Measurements from ENCODE around the gene LITAF. TPM values are rescaled to one million over a fixed set of nuclear protein-coding genes. Genes with fewer than 3 reads are reported as not detected.

The LITAF gene
- total and polyA plus RNA-seq, 2 of the 4 experiments (the other 2 are of a cell fraction): 113 to 206 TPM

GRCh38 chr16:11625769-11626168, 39.0 kb upstream of the LITAF start (continued):
- TF ChIP-seq CEBPB (IDR thresholded peaks at IDR 0.05; ENCODE audit: low read depth, low read length) (no peak), MAZ (IDR thresholded peaks at IDR 0.05; ENCODE audit: borderline replicate concordance, low read depth, low read length) (no peak)

DNA sequence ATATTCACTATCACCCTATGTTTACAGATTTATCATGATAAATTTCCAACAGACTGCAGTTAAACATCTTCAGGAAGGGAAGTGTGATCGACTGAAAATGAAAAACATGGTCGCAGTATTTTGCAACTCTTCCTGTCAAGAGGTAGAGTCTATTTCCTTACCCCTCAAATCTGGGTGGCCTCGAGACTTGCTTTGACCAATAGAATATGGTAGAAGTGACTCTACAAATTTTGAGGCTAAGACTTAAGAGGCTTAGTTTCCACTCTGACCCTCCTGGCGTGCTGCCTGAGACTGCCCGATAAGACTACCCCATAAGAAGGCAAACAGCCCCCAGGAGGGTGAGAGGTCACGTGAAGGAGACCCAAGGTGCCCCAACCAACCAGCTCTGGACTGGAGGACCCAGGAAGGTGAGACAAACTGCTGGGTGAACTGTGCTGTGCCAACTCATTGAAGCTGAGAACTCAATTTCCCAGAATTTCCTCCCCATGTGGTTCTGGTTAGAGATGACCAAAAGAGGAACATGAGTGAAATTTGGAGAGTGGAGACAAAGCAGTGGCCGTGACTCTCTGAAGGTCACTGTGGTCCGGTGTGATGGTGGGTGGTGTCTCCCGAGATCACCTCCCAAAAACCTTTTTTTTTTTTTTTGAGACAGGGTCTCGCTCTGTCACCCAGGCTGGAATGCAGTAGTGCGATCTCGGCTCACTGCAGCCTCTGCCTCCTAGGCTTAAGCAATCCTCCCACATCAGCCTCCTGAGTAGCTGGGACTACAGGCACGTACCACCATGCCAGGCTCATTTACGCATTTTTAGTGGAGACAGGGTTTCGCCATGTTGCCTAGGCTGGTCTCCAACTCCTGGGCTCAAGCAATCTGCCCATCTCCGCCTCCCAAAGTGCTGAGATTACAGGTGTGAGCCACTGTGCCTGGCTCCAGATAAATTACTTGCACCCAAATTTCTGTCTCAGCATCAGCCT, 38.2 kb upstream of the LITAF start:
- ATAC-seq (ENCODE audit: low read depth) (no peak), DNase-seq (no peak)
- Histone ChIP-seq H2AK5ac (ENCODE audit: low read depth, low read length) (peak overlapping the region; percentile 63; the same call in 1 of the 2 replicates), H4K8ac (ENCODE audit: low read depth in 2 of 2, low read length in 2 of 2) (peak overlapping the region in 1 of 2 experiments; percentile 27; a peak in 1 of 4 replicates), H2AK9ac (replicated peaks; ENCODE audit: low read depth, low read length, poor library complexity) (peak overlapping the region; percentile 80), H2BK120ac (ENCODE audit: low read depth, low read length) (peak overlapping the region; percentile 71), H3K4me2 (ENCODE audit: low read depth, low read length) (no peak overlapping the region), H3K36me3 (ENCODE audit: control insufficient read depth, insufficient read depth, low read length) (no peaks in the 10 kb centered on the region), H3K79me1 (ENCODE audit: low read depth in 1 of 2, low read length in 2 of 2) (no peaks in the 10 kb centered on the region), H3K18ac (ENCODE audit: low read depth, low read length) (no peak overlapping the region), H3K4ac (ENCODE audit: low read depth, low read length) (peak overlapping the region; percentile 68; the same call in 1 of the 2 replicates), H3K27me3 (ENCODE audit: control insufficient read depth, insufficient read depth, low read length) (no peaks in the 10 kb centered on the region), H4K20me1 (ENCODE audit: insufficient read depth, low read length) (no peaks in the 10 kb centered on the region), H3K9me1 (ENCODE audit: insufficient read depth, low read length) (peaks cover 4% of the 10 kb centered on the region), H3K23ac (ENCODE audit: low read depth, low read length) (no peak overlapping the region), H2BK15ac (ENCODE audit: low read depth, low read length) (peak overlapping the region; percentile 71; the same call in 2 of the 3 replicates), H3K9ac (ENCODE audit: low read depth, low read length) (no peak overlapping the region), H4K91ac (ENCODE audit: insufficient read depth, low read depth, low read length) (no peak overlapping the region), H4K5ac (ENCODE audit: low read depth, low read length) (no peak overlapping the region), H3K9me3 (ENCODE audit: control insufficient read depth, insufficient read depth, low read length) (no peaks in the 10 kb centered on the region), H2BK20ac (ENCODE audit: low read depth, low read length) (peak overlapping the region; percentile 0; the same call in 1 of the 2 replicates), H3K27ac (ENCODE audit: insufficient read depth, low read length) (no peak overlapping the region), H3K4me3 (ENCODE audit: insufficient read depth, low read depth, low read length) (no peak overlapping the region), H3K4me1 (ENCODE audit: control insufficient read depth, insufficient read depth, low read length) (peaks cover 27% of the 10 kb centered on the region), H2BK5ac (ENCODE audit: low read depth, low read length, poor library complexity, severe bottlenecking) (no peak overlapping the region), H2AFZ (replicated peaks; ENCODE audit: low read length, poor library complexity) (peak overlapping the region; percentile 27), H3K14ac (replicated peaks; ENCODE audit: low read depth, low read length) (no peak overlapping the region), H3K56ac (ENCODE audit: extremely low read depth, insufficient read depth, low read length) (no peak overlapping the region)
- dilution Hi-C loops (cut with HindIII; ENCODE audit: low sequenced_read_pairs, unreplicated experiment) (no loop called here), in situ Hi-C loops (cut with MboI; ENCODE audit: low sequenced_read_pairs) (loop anchor here (5.0 kb wide), 1 partner anchor 33 kb away; no protein-coding TSS in a partner anchor), intact Hi-C loops (cut with micrococcal nuclease) (no loop called here)
- BruUV-seq (replicated peaks): no TSS peak
- TF ChIP-seq MAZ (IDR thresholded peaks at IDR 0.05; ENCODE audit: borderline replicate concordance, low read depth, low read length) (no peak), RFX5 (IDR thresholded peaks at IDR 0.05; ENCODE audit: low read depth, low read length) (no peak), SMC3 (IDR thresholded peaks at IDR 0.05; ENCODE audit: low read depth, low read length) (no peak), MAFK (IDR thresholded peaks at IDR 0.05; ENCODE audit: low read depth, low read length) (no peak), ELK1 (IDR thresholded peaks at IDR 0.05; ENCODE audit: borderline replicate concordance, low read depth, low read length) (no peak), USF2 (IDR thresholded peaks at IDR 0.05; ENCODE audit: low read depth, low read length) (no peak), RCOR1 (IDR thresholded peaks at IDR 0.05; ENCODE audit: insufficient replicate concordance, low read length) (no peak)
- ChIA-PET POLR2A (ENCODE audit: unreplicated experiment) (no interaction called here), CTCF (no interaction called here)
- 88% methylated on average over 3 of the region's 16 CpGs; no CpG with 5 or more reads in 1 of the 2 experiments for WGBS, 2 experiments (ENCODE audit: extremely low coverage in 2 of 2, insufficient read length in 1 of 2)
